Keratinocyte (primary cell): Measurements from ENCODE around the gene SIDT1. TPM values are rescaled to one million over a fixed set of nuclear protein-coding genes. Genes with fewer than 3 reads are reported as not detected.

ENCODE experiments used
- DNase-seq: peaks from one replicate; pipeline ENCODE4 v3.0.0-alpha.2; 2011; ENCODE audit warnings: low read depth, missing footprints, low spot score
- FAIRE-seq: peaks from 2 replicates; lab custom pipeline; 2011; peaks lifted over from hg19 to GRCh38; lab: Jason Lieb, UNC
- H2AFZ ChIP-seq: 2 replicates; pipeline ENCODE4 v1.6.0; 2012; ENCODE audit warnings: low read length, control low read depth, inconsistent platforms; ENCODE audit not compliant: control insufficient read depth
- H3K27ac ChIP-seq: 2 replicates; pipeline ENCODE4 v1.5.1; 2011; ENCODE audit warnings: low read length; ENCODE audit not compliant: control insufficient read depth, insufficient read depth
- H3K27me3 ChIP-seq: 3 replicates; pipeline ENCODE4 v1.6.0; 2011; ENCODE audit warnings: low read length; ENCODE audit not compliant: control insufficient read depth, insufficient read depth; ENCODE audit errors: extremely low read depth
- H3K36me3 ChIP-seq, 2 experiments: 2 replicates in 1 of 2; 3 replicates in 1 of 2; pipeline ENCODE4 v1.5.1; 2011; ENCODE audit warnings: low read length in 2 of 2, mild to moderate bottlenecking in 1 of 2; ENCODE audit not compliant: control insufficient read depth in 2 of 2, insufficient read depth in 2 of 2; ENCODE audit errors: extremely low read depth in 1 of 2
- H3K4me1 ChIP-seq: 3 replicates; pipeline ENCODE4 v1.5.1; 2011; ENCODE audit warnings: low read length; ENCODE audit not compliant: control insufficient read depth, insufficient read depth; ENCODE audit errors: extremely low read depth
- H3K4me2 ChIP-seq: 3 replicates; pipeline ENCODE4 v1.6.0; 2011; ENCODE audit warnings: low read depth, low read length; ENCODE audit not compliant: control insufficient read depth, insufficient read depth; ENCODE audit errors: extremely low read depth
- H3K4me3 ChIP-seq, 3 experiments: fragments of 200-600 bp in 1 of 3; sonication (generic) in 1 of 3; 2 replicates in 2 of 3; 3 replicates in 1 of 3; pipeline ENCODE4 v1.5.1; 2011 to 2016; ENCODE audit warnings: low read length in 3 of 3, mild to moderate bottlenecking in 3 of 3, control low read depth in 2 of 3, inconsistent platforms in 1 of 3, low read depth in 1 of 3, mixed read lengths in 1 of 3, mixed run types in 1 of 3, moderate library complexity in 1 of 3; ENCODE audit not compliant: control insufficient read depth in 2 of 3, insufficient read depth in 2 of 3; ENCODE audit errors: extremely low read depth in 1 of 3
- H3K79me2 ChIP-seq: 2 replicates; pipeline ENCODE4 v1.6.0; 2012; ENCODE audit warnings: low read length; ENCODE audit not compliant: control insufficient read depth, insufficient read depth
- H3K9ac ChIP-seq: 3 replicates; pipeline ENCODE4 v1.6.0; 2011; ENCODE audit warnings: low read length; ENCODE audit not compliant: control insufficient read depth, insufficient read depth; ENCODE audit errors: extremely low read depth
- H3K9me1 ChIP-seq: 3 replicates; pipeline ENCODE4 v1.6.0; 2011; ENCODE audit warnings: low read length; ENCODE audit not compliant: control insufficient read depth, insufficient read depth; ENCODE audit errors: extremely low read depth
- H3K9me3 ChIP-seq: 2 replicates; pipeline ENCODE4 v1.5.1; 2012; ENCODE audit warnings: low read depth, low read length; ENCODE audit not compliant: control insufficient read depth
- H4K20me1 ChIP-seq: 3 replicates; pipeline ENCODE4 v1.6.0; 2011; ENCODE audit warnings: low read length; ENCODE audit not compliant: control insufficient read depth, insufficient read depth; ENCODE audit errors: extremely low read depth
- EZH2 ChIP-seq: IDR thresholded peaks from one replicate; pipeline ENCODE4 v1.6.1; 2012; ENCODE audit warnings: inconsistent platforms, mild to moderate bottlenecking, low read length, moderate library complexity
- dilution Hi-C: fragments of 300-500 bp; cut with MboI; formaldehyde crosslinking; loops from one replicate; pipeline ENCODE4 v1.7.0; 2020; ENCODE audit warnings: low sequenced_read_pairs; ENCODE audit not compliant: extremely low pct_ligation_motif_present
- polyA plus RNA-seq, 5 experiments: library from polyadenylated mRNA; depleted of rRNA in 3 of 5; stranded (reverse) in 3 of 5; stranded (forward) in 1 of 5; unstranded in 1 of 5; fragments of >200 nt; gene quantifications; 1 replicate in 1 of 5; 2 replicates in 3 of 5; 3 replicates in 1 of 5; pipeline versions ENCODE4 v1.2.1 to v1.2.3, GENCODE V29; 2011 to 2012; ENCODE audit warnings: missing spikeins in 2 of 5, low read depth in 1 of 5, low replicate concordance in 1 of 5
- TF ChIP-seq, protein P1 (sequence below), 3 experiments: IDR thresholded peaks in 1 of 3; conservative IDR thresholded peaks in 1 of 3; optimal IDR thresholded peaks in 1 of 3; 2 replicates in 2 of 3; 3 replicates in 1 of 3; pipeline versions ENCODE3 to v1.5.1; 2011; ENCODE audit warnings: low read length in 3 of 3, mild to moderate bottlenecking in 3 of 3, moderate library complexity in 2 of 3, control low read depth in 1 of 3, inconsistent platforms in 1 of 3; ENCODE audit not compliant: insufficient read depth in 2 of 3; ENCODE audit errors: extremely low read depth in 1 of 3

The SIDT1 gene
- polyA plus RNA-seq, 1 donor (not counting 4 experiments of a cell fraction or from before 2014, with no cell fraction given) = 0.12 TPM

DNA sequence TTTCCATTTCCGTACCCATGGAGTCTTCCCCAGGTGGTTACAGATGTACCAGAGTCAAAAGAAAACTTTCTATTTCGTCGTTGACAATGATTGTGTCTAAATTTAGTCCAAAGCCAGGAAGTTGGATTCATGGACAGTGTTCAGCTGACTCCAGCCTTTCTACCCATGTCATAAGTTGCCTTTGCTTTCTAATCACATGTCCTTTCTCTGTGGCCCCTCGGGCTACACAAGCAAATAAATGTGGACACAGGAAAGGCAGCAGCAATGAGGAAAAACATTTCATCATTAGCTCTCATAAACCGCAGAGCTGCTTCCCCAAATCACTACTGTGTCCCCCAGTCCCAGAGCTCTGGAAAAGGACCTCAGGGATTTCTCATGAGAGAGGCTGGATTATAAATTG is 82.0 kb downstream of the SIDT1 start:
- H3K4me2 ChIP-seq = no peak overlapping the region

DNA sequence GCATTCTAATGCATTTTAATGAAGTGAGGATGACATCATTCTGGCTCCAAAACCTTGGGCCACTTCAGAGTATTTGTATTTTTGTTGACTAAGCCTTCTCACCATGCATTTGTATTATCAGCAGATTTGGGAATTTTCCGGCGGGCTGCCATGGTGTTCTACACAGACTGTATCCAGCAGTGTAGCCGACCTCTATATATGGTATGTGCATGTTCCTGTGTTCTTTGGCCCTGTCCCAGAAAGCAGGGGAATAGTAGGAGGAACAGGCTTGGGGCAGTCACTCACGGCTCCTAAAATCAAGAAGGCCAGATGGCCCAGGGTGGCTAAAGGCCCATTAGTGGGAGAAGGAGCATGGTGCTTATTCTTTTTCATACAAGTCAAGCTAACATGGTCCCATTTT is 83.6 kb downstream of the SIDT1 start:
- DNase-seq (no peak), FAIRE-seq (no peak)
- no peak overlapping the region for H3K4me3 ChIP-seq
- no peak overlapping the region for H3K27ac ChIP-seq
- no peaks in the 10 kb centered on the region for H3K4me1 ChIP-seq
- no peaks in the 10 kb centered on the region for H3K9me3 ChIP-seq
- TF ChIP-seq, protein P1, sequence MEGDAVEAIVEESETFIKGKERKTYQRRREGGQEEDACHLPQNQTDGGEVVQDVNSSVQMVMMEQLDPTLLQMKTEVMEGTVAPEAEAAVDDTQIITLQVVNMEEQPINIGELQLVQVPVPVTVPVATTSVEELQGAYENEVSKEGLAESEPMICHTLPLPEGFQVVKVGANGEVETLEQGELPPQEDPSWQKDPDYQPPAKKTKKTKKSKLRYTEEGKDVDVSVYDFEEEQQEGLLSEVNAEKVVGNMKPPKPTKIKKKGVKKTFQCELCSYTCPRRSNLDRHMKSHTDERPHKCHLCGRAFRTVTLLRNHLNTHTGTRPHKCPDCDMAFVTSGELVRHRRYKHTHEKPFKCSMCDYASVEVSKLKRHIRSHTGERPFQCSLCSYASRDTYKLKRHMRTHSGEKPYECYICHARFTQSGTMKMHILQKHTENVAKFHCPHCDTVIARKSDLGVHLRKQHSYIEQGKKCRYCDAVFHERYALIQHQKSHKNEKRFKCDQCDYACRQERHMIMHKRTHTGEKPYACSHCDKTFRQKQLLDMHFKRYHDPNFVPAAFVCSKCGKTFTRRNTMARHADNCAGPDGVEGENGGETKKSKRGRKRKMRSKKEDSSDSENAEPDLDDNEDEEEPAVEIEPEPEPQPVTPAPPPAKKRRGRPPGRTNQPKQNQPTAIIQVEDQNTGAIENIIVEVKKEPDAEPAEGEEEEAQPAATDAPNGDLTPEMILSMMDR (optimal IDR thresholded peaks at IDR 0.05 in 1 of 3, IDR thresholded peaks at IDR 0.05 in 1 of 3, conservative IDR thresholded peaks at IDR 0.05 in 1 of 3; ENCODE audit: extremely low read depth in 1 of 3, insufficient read depth in 2 of 3, low read length in 3 of 3) = no peak
- TF ChIP-seq EZH2 = no peak
- no peaks in the 10 kb centered on the region for H4K20me1 ChIP-seq
- H3K9ac ChIP-seq = no peak overlapping the region
- dilution Hi-C loops = loop anchor here (25.0 kb wide), 1 partner anchor 129 kb away; no protein-coding TSS in a partner anchor
- H3K36me3 ChIP-seq = no peaks in the 10 kb centered on the region
- no peaks in the 10 kb centered on the region for H3K27me3 ChIP-seq
- no peak overlapping the region for H3K4me2 ChIP-seq
- H3K9me1 ChIP-seq = no peaks in the 10 kb centered on the region
- H2AFZ ChIP-seq = no peak overlapping the region
- no peaks in the 10 kb centered on the region for H3K79me2 ChIP-seq

More for the DNA sequence above, 82.0 kb downstream of the SIDT1 start:
- Histone ChIP-seq H3K36me3 (no peaks in the 10 kb centered on the region), H3K79me2 (no peaks in the 10 kb centered on the region), H3K4me3 (no peak overlapping the region), H3K4me1 (no peaks in the 10 kb centered on the region), H3K9me1 (no peaks in the 10 kb centered on the region), H4K20me1 (no peaks in the 10 kb centered on the region), H3K27ac (no peak overlapping the region), H3K9me3 (no peaks in the 10 kb centered on the region), H2AFZ (no peak overlapping the region), H3K27me3 (no peaks in the 10 kb centered on the region), H3K9ac (no peak overlapping the region)
- FAIRE-seq (no peak), DNase-seq (no peak)
- no peak for TF ChIP-seq EZH2
- TF ChIP-seq, protein P1 (optimal IDR thresholded peaks at IDR 0.05 in 1 of 3, IDR thresholded peaks at IDR 0.05 in 1 of 3, conservative IDR thresholded peaks at IDR 0.05 in 1 of 3; ENCODE audit: extremely low read depth in 1 of 3, insufficient read depth in 2 of 3, low read length in 3 of 3) = no peak
- dilution Hi-C loops = loop anchor here (25.0 kb wide), 1 partner anchor 127 kb away; no protein-coding TSS in a partner anchor
